Neuronal stem cell (in vitro differentiated cells): ENCODE data around the gene RTN4RL1.

Experiments used
- DNase-seq: peaks from one replicate; pipeline ENCODE4 v3.0.0-alpha.2; 2013; ENCODE audit warnings: low spot score
- H2AFZ ChIP-seq: one replicate; pipeline ENCODE4 v1.6.1; 2013; ENCODE audit warnings: mild to moderate bottlenecking, low read length, inconsistent platforms
- H2AK5ac ChIP-seq: 2 replicates; pipeline ENCODE4 v1.6.1; 2013; ENCODE audit warnings: low read depth, mild to moderate bottlenecking, inconsistent platforms, low read length, moderate library complexity, mixed read lengths
- H2BK120ac ChIP-seq: 2 replicates; pipeline ENCODE4 v1.6.1; 2013; ENCODE audit warnings: low read depth, mild to moderate bottlenecking, inconsistent platforms, low read length, moderate library complexity, mixed read lengths
- H2BK12ac ChIP-seq: one replicate; pipeline ENCODE4 v1.6.1; 2013; ENCODE audit warnings: low read length, inconsistent platforms
- H2BK15ac ChIP-seq: 2 replicates; pipeline ENCODE4 v1.6.1; 2013; ENCODE audit warnings: mild to moderate bottlenecking, low read length, inconsistent platforms, mixed read lengths
- H2BK5ac ChIP-seq: one replicate; pipeline ENCODE4 v1.6.1; 2013; ENCODE audit warnings: inconsistent platforms, mild to moderate bottlenecking, low read length, moderate library complexity
- H3K14ac ChIP-seq: one replicate; pipeline ENCODE4 v1.6.1; 2013; ENCODE audit warnings: low read length, inconsistent platforms
- H3K18ac ChIP-seq: 2 replicates; pipeline ENCODE4 v1.6.1; 2013; ENCODE audit warnings: low read length, inconsistent platforms
- H3K23ac ChIP-seq: 2 replicates; pipeline ENCODE4 v1.6.1; 2013; ENCODE audit warnings: low read depth, mild to moderate bottlenecking, mixed read lengths, low read length, inconsistent platforms; ENCODE audit not compliant: poor library complexity
- H3K27ac ChIP-seq: replicated peaks from 3 replicates; pipeline ENCODE4 v1.5.1; 2013; ENCODE audit warnings: low read length, inconsistent platforms
- H3K27me3 ChIP-seq, 3 experiments: 2 replicates each; pipeline ENCODE4 v1.6.1; 2013; ENCODE audit warnings: low read length in 3 of 3, mild to moderate bottlenecking in 2 of 3, inconsistent platforms in 1 of 3, low read depth in 1 of 3, mixed read lengths in 1 of 3, moderate library complexity in 1 of 3; ENCODE audit not compliant: control insufficient read depth in 3 of 3, insufficient read depth in 3 of 3
- H3K36me3 ChIP-seq, 2 donors: replicated peaks in 1 of 2; 2 replicates each; pipeline ENCODE4 v1.6.1; 2013; ENCODE audit warnings: low read length in 2 of 2; ENCODE audit not compliant: control insufficient read depth in 2 of 2, insufficient read depth in 2 of 2
- H3K4ac ChIP-seq: 2 replicates; pipeline ENCODE4 v1.6.1; 2013; ENCODE audit warnings: inconsistent platforms, mild to moderate bottlenecking, low read length, moderate library complexity
- H3K4me1 ChIP-seq, 2 donors: 1 replicate in 1 of 2; 2 replicates in 1 of 2; pipeline ENCODE4 v1.6.1; 2013; ENCODE audit warnings: low read length in 2 of 2, low read depth in 1 of 2; ENCODE audit not compliant: control insufficient read depth in 2 of 2, insufficient read depth in 1 of 2
- H3K4me2 ChIP-seq: one replicate; pipeline ENCODE4 v1.6.1; 2013; ENCODE audit warnings: mild to moderate bottlenecking, low read length, inconsistent platforms; ENCODE audit not compliant: insufficient read depth, poor library complexity, severe bottlenecking
- H3K4me3 ChIP-seq, 2 donors: 2 replicates each; pipeline ENCODE4 v1.5.1; 2013; ENCODE audit warnings: low read length in 2 of 2, mild to moderate bottlenecking in 2 of 2, inconsistent platforms in 1 of 2, moderate library complexity in 1 of 2
- H3K79me1 ChIP-seq: one replicate; pipeline ENCODE4 v1.6.1; 2013; ENCODE audit warnings: low read depth, mild to moderate bottlenecking, inconsistent platforms, low read length, moderate library complexity
- H3K9ac ChIP-seq: one replicate; pipeline ENCODE4 v1.6.1; 2013; ENCODE audit warnings: mild to moderate bottlenecking, low read depth, low read length, inconsistent platforms; ENCODE audit not compliant: poor library complexity
- H3K9me3 ChIP-seq, 2 donors: replicated peaks in 1 of 2; 2 replicates each; pipeline versions ENCODE3 to v1.6.1; 2013; ENCODE audit warnings: low read length in 2 of 2, mild to moderate bottlenecking in 2 of 2, inconsistent platforms in 1 of 2, low read depth in 1 of 2, mixed read lengths in 1 of 2, moderate library complexity in 1 of 2; ENCODE audit not compliant: control insufficient read depth in 2 of 2, insufficient read depth in 1 of 2
- H4K8ac ChIP-seq: one replicate; pipeline ENCODE4 v1.6.1; 2013; ENCODE audit warnings: low read depth, mild to moderate bottlenecking, inconsistent platforms, low read length, moderate library complexity
- H4K91ac ChIP-seq: one replicate; pipeline ENCODE4 v1.6.1; 2013; ENCODE audit warnings: low read length, low read depth, mild to moderate bottlenecking, inconsistent platforms; ENCODE audit not compliant: poor library complexity
- WGBS, 2 donors: extraction: QIAGEN DNeasy Blood & Tissue Kit; methylation state at CpG; one replicate each; pipeline ENCODE4 v1.1.7; 2013; ENCODE audit warnings: missing lambda C conversion rate in 2 of 2, mixed read lengths in 1 of 2; ENCODE audit not compliant: insufficient read length in 2 of 2, insufficient replicate concordance in 1 of 2; ENCODE audit errors: extremely low coverage in 2 of 2; 5-methylcytosine and 5-hydroxymethylcytosine counted together

Gene RTN4RL1

DNA sequence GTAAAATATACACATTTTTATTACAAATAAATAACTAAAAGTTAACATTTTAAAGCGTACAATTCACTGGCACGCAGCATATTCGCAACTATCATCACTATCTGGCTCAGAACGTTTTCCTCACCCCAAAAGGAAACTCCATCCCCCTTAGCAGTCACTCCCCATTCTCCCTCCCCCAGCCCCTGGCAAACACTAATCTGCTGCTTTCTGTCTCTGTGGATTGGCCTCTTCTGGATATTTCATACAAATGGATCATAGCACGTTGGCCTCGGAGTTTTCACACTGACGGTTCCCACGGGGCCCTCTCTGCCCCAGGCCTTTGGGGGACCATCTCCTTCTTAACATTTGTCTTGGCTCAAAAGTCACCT lies 64.6 kb downstream of the RTN4RL1 start:
- Histone ChIP-seq H3K36me3 (no peaks in the 10 kb centered on the region), H3K27ac (peak overlapping the region; percentile 73), H3K4me3 (no peak overlapping the region), H3K4me2 (no peak overlapping the region), H2BK15ac (no peak overlapping the region), H3K4ac (no peak overlapping the region), H2AFZ (peak overlapping the region; percentile 78), H3K14ac (no peak overlapping the region), H3K27me3 (peaks cover 0 to 9% (median 0%) of the 10 kb centered on the region in 3 experiments), H3K9ac (no peak overlapping the region), H3K23ac (no peak overlapping the region), H3K4me1 (peaks cover 12 to 26% of the 10 kb centered on the region in 2 donors), H4K91ac (no peak overlapping the region), H2BK120ac (no peak overlapping the region), H3K18ac (no peak overlapping the region), H3K79me1 (no peaks in the 10 kb centered on the region), H2BK5ac (no peak overlapping the region), H4K8ac (no peak overlapping the region), H3K9me3 (no peaks in the 10 kb centered on the region), H2BK12ac (no peak overlapping the region), H2AK5ac (no peak overlapping the region)
- DNase-seq, result no peak
- no CpG with 5 or more reads among the region's 8 CpGs for WGBS, 2 donors

DNA sequence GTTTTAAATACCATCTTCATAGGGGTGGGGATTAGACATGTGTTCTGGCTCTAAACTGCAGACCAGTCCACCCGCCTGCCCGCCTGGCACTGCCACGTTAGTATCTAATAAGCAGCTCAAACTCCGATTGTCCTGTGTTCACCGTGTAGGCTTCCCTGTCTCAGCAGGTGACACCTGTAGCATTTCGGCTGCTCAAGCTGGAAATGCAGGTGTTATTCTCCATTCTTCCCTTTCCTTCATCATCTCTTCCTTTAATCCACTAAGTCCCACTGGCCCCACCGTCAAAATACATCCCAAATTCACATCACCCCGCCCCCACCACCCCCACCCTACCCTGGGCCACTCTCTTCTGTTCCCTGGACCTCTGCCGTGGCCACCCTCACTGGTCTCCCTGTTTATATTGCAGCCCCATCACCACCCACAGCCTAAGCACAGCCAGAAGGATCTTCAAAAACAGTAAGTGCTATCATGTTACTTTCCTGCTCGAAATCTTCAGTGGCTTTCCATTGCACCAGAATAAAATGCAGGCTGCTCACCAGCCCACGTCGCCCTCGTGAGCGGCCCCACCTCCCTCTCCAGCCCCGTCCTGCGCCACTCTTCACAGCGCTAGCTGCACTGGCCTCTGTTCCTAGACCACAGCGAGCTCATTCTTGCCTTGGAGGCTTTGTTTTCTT lies 65.1 kb downstream of the RTN4RL1 start:
- WGBS, 2 donors, result 100% methylated on average over 2 of the region's 18 CpGs; no CpG with 5 or more reads in 1 of the 2 donors
- peak overlapping the region; percentile 25 for H2BK15ac ChIP-seq
- H3K4me2 ChIP-seq, result no peak overlapping the region
- no peak overlapping the region for H3K14ac ChIP-seq
- H3K9ac ChIP-seq, result no peak overlapping the region
- H3K4me1 ChIP-seq, result peaks cover 11 to 23% of the 10 kb centered on the region in 2 donors
- peak overlapping the region; percentile 15 for H2AFZ ChIP-seq
- H3K4me3 ChIP-seq, result no peak overlapping the region
- peak overlapping the region; percentile 83 for H2AK5ac ChIP-seq
- H2BK120ac ChIP-seq, result no peak overlapping the region
- no peaks in the 10 kb centered on the region for H3K9me3 ChIP-seq
- no peak overlapping the region for H4K91ac ChIP-seq
- peaks cover 0 to 7% (median 0%) of the 10 kb centered on the region in 3 experiments for H3K27me3 ChIP-seq
- H3K18ac ChIP-seq, result no peak overlapping the region
- H3K23ac ChIP-seq, result no peak overlapping the region
- no peak overlapping the region for H3K4ac ChIP-seq
- H2BK5ac ChIP-seq, result no peak overlapping the region
- H2BK12ac ChIP-seq, result no peak overlapping the region
- H3K79me1 ChIP-seq, result no peaks in the 10 kb centered on the region
- no peak overlapping the region for H3K27ac ChIP-seq
- no peak for DNase-seq
- H4K8ac ChIP-seq, result no peak overlapping the region
- no peaks in the 10 kb centered on the region for H3K36me3 ChIP-seq

GRCh38 chr17:1958134-1958881 lies 66.8 kb downstream of the RTN4RL1 start:
- no peak for DNase-seq
- WGBS, 2 donors, result no CpG with 5 or more reads among the region's 21 CpGs
- no peak overlapping the region for H4K8ac ChIP-seq
- H3K36me3 ChIP-seq, result no peaks in the 10 kb centered on the region
- no peak overlapping the region for H3K23ac ChIP-seq
- H2BK120ac ChIP-seq, result no peak overlapping the region
- peaks cover 11 to 23% of the 10 kb centered on the region in 2 donors for H3K4me1 ChIP-seq
- no peak overlapping the region for H4K91ac ChIP-seq
- H2AK5ac ChIP-seq, result no peak overlapping the region
- no peak overlapping the region for H2BK5ac ChIP-seq
- no peak overlapping the region for H3K4me2 ChIP-seq
- H3K18ac ChIP-seq, result no peak overlapping the region
- no peaks in the 10 kb centered on the region for H3K79me1 ChIP-seq
- H3K27ac ChIP-seq, result no peak overlapping the region
- H3K9me3 ChIP-seq, result no peaks in the 10 kb centered on the region
- no peak overlapping the region for H3K4ac ChIP-seq
- H2BK15ac ChIP-seq, result no peak overlapping the region
- H2AFZ ChIP-seq, result peak overlapping the region; percentile 75
- no peak overlapping the region for H3K9ac ChIP-seq
- H2BK12ac ChIP-seq, result no peak overlapping the region
- no peak overlapping the region for H3K14ac ChIP-seq
- peaks cover 0 to 7% (median 0%) of the 10 kb centered on the region in 3 experiments for H3K27me3 ChIP-seq
- no peak overlapping the region for H3K4me3 ChIP-seq

GRCh38 chr17:1957037-1957436 lies 68.1 kb downstream of the RTN4RL1 start:
- peaks cover 0 to 7% (median 0%) of the 10 kb centered on the region in 3 experiments for H3K27me3 ChIP-seq
- no peak overlapping the region for H3K4ac ChIP-seq
- H3K14ac ChIP-seq, result no peak overlapping the region
- no peak overlapping the region for H3K4me2 ChIP-seq
- WGBS, 2 donors, result no CpG with 5 or more reads among the region's 6 CpGs
- no peak overlapping the region for H4K8ac ChIP-seq
- H3K18ac ChIP-seq, result no peak overlapping the region
- peaks cover 11 to 23% of the 10 kb centered on the region in 2 donors for H3K4me1 ChIP-seq
- H3K9me3 ChIP-seq, result no peaks in the 10 kb centered on the region
- H3K79me1 ChIP-seq, result no peaks in the 10 kb centered on the region
- H3K23ac ChIP-seq, result no peak overlapping the region
- no peak for DNase-seq
- H3K4me3 ChIP-seq, result no peak overlapping the region
- no peak overlapping the region for H4K91ac ChIP-seq
- no peak overlapping the region for H2BK5ac ChIP-seq
- H3K36me3 ChIP-seq, result no peaks in the 10 kb centered on the region
- H2AK5ac ChIP-seq, result no peak overlapping the region
- no peak overlapping the region for H2BK15ac ChIP-seq
- H2BK120ac ChIP-seq, result no peak overlapping the region
- no peak overlapping the region for H2BK12ac ChIP-seq
- no peak overlapping the region for H2AFZ ChIP-seq
- no peak overlapping the region for H3K27ac ChIP-seq
- H3K9ac ChIP-seq, result no peak overlapping the region
